Measurements from ENCODE around the gene ZC3HAV1L.

DNA sequence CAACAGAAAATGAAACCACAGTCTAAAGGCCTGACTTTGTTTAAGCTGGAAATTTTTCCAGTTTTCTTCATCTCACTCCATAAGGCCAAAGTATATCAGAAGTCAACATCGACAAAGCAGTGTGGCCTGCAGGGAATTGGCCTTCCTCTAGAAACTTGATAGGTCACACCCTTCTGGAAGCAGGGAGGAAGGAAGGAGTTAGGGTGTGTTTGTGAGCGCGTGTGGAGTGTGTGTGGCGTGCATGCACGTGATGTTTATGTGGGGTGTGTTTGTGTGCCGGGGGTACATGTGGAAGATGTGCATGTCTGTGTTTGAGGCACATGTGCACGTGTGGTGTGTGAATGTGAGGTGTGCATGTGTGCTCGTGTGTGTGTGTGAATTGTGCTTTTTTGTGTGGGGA lies 45.1 kb upstream of the ZC3HAV1L start:
- TF ChIP-seq, protein P1, sequence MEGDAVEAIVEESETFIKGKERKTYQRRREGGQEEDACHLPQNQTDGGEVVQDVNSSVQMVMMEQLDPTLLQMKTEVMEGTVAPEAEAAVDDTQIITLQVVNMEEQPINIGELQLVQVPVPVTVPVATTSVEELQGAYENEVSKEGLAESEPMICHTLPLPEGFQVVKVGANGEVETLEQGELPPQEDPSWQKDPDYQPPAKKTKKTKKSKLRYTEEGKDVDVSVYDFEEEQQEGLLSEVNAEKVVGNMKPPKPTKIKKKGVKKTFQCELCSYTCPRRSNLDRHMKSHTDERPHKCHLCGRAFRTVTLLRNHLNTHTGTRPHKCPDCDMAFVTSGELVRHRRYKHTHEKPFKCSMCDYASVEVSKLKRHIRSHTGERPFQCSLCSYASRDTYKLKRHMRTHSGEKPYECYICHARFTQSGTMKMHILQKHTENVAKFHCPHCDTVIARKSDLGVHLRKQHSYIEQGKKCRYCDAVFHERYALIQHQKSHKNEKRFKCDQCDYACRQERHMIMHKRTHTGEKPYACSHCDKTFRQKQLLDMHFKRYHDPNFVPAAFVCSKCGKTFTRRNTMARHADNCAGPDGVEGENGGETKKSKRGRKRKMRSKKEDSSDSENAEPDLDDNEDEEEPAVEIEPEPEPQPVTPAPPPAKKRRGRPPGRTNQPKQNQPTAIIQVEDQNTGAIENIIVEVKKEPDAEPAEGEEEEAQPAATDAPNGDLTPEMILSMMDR (conservative IDR thresholded peaks at IDR 0.05; ENCODE audit: low read depth in 2 of 2) = no peak
- TF ChIP-seq EZH2phosphoT487 (IDR thresholded peaks at IDR 0.05; ENCODE audit: unreplicated experiment) (no peak), ZNF331 (CRISPR knock-in tag; IDR thresholded peaks at IDR 0.05; ENCODE audit: low read depth) (no peak), EZH2 (IDR thresholded peaks at IDR 0.05; ENCODE audit: low read depth, unreplicated experiment) (no peak), POLR2AphosphoS5 (IDR thresholded peaks at IDR 0.05; ENCODE audit: low read depth) (no peak), ZNF114 (CRISPR knock-in tag; IDR thresholded peaks at IDR 0.05) (no peak)
- TF ChIP-seq, protein P2, sequence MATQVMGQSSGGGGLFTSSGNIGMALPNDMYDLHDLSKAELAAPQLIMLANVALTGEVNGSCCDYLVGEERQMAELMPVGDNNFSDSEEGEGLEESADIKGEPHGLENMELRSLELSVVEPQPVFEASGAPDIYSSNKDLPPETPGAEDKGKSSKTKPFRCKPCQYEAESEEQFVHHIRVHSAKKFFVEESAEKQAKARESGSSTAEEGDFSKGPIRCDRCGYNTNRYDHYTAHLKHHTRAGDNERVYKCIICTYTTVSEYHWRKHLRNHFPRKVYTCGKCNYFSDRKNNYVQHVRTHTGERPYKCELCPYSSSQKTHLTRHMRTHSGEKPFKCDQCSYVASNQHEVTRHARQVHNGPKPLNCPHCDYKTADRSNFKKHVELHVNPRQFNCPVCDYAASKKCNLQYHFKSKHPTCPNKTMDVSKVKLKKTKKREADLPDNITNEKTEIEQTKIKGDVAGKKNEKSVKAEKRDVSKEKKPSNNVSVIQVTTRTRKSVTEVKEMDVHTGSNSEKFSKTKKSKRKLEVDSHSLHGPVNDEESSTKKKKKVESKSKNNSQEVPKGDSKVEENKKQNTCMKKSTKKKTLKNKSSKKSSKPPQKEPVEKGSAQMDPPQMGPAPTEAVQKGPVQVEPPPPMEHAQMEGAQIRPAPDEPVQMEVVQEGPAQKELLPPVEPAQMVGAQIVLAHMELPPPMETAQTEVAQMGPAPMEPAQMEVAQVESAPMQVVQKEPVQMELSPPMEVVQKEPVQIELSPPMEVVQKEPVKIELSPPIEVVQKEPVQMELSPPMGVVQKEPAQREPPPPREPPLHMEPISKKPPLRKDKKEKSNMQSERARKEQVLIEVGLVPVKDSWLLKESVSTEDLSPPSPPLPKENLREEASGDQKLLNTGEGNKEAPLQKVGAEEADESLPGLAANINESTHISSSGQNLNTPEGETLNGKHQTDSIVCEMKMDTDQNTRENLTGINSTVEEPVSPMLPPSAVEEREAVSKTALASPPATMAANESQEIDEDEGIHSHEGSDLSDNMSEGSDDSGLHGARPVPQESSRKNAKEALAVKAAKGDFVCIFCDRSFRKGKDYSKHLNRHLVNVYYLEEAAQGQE (IDR thresholded peaks at IDR 0.05; ENCODE audit: unreplicated experiment) = no peak

All from GM23338 (cell line).